PC-3 (cell line): ENCODE data around the gene SLC41A3. TPM values are rescaled to one million over a fixed set of nuclear protein-coding genes. Genes with fewer than 3 reads are reported as not detected.

Experiments
- ATAC-seq: fragments of 200-7000 bp; cut with Tn5 transposase; 2 replicates; pipeline ENCODE4 v1.9.1; 2020; ENCODE audit warnings: mild to moderate bottlenecking, moderate library complexity
- BruUV-seq: library from RNA; stranded (reverse); fragments of 400-500 nt; replicated peaks from 2 replicates; lab custom pipeline; 2021; lab: Mats Ljungman, UMichigan
- CTCF ChIA-PET: fragments of 300-600 bp; sonication (Branson Sonifier 250); formaldehyde crosslinking; loops from one replicate; lab custom pipeline; 2022; ENCODE audit warnings: antibody characterized with exemption; lab: Charles Lee
- POLR2A ChIA-PET: fragments of 300-600 bp; sonication (Branson Sonifier 250); formaldehyde crosslinking; loops from one replicate; lab custom pipeline; 2022; ENCODE audit warnings: antibody characterized with exemption; ENCODE audit not compliant: unreplicated experiment; lab: Charles Lee
- DNase-seq: peaks from one replicate; pipeline ENCODE4 v3.0.0-alpha.2; 2015
- H2AFZ ChIP-seq: fragments of 300-600 bp; sonication (generic); 2 replicates; pipeline ENCODE4 v1.6.0; 2016; ENCODE audit warnings: antibody characterized with exemption, low read length
- H3F3A ChIP-seq: fragments of 300-600 bp; sonication (generic); one replicate; pipeline ENCODE4 v1.6.0; 2017; ENCODE audit warnings: antibody characterized with exemption, low read length, control low read depth, mild to moderate bottlenecking; ENCODE audit not compliant: unreplicated experiment
- H3K27ac ChIP-seq: fragments of 300-600 bp; sonication (generic); 2 replicates; pipeline ENCODE4 v1.5.1; 2016; ENCODE audit warnings: mild to moderate bottlenecking, low read length
- H3K27me3 ChIP-seq: fragments of 300-600 bp; sonication (generic); 2 replicates; pipeline ENCODE4 v1.6.1; 2016; ENCODE audit warnings: low read length, mixed read lengths
- H3K36me3 ChIP-seq: fragments of 300-600 bp; sonication (generic); 2 replicates; pipeline ENCODE4 v1.6.1; 2016; ENCODE audit warnings: low read depth, mixed run types, low read length, mixed read lengths
- H3K4me1 ChIP-seq: fragments of 300-600 bp; sonication (generic); 2 replicates; pipeline ENCODE4 v1.5.1; 2016; ENCODE audit warnings: low read length; ENCODE audit not compliant: insufficient read depth
- H3K4me2 ChIP-seq: fragments of 300-600 bp; sonication (generic); 2 replicates; pipeline ENCODE4 v1.6.0; 2016; ENCODE audit warnings: low read length
- H3K4me3 ChIP-seq: fragments of 300-600 bp; sonication (generic); 2 replicates; pipeline ENCODE4 v1.5.1; 2016; ENCODE audit warnings: mild to moderate bottlenecking, low read length, mixed read lengths
- H3K79me2 ChIP-seq: fragments of 300-600 bp; sonication (generic); 2 replicates; pipeline ENCODE4 v1.6.1; 2017; ENCODE audit warnings: low read length, mixed read lengths
- H3K9ac ChIP-seq: fragments of 300-600 bp; sonication (generic); 2 replicates; pipeline ENCODE4 v1.6.0; 2016; ENCODE audit warnings: mild to moderate bottlenecking, low read length
- H3K9me2 ChIP-seq: fragments of 300-600 bp; sonication (generic); replicated peaks from 2 replicates; pipeline ENCODE4 v1.6.1; 2016; ENCODE audit warnings: mixed run types, low read length, mixed read lengths
- H3K9me3 ChIP-seq: fragments of 300-600 bp; sonication (generic); 2 replicates; pipeline ENCODE4 v1.6.1; 2016; ENCODE audit warnings: low read length, mixed read lengths
- H4K20me1 ChIP-seq: fragments of 300-600 bp; sonication (generic); 2 replicates; pipeline ENCODE4 v1.6.1; 2016; ENCODE audit warnings: low read length, mixed read lengths
- EZH2 ChIP-seq: fragments of 300-600 bp; sonication (generic); IDR thresholded peaks from one replicate; pipeline ENCODE4 v1.6.1; 2017; ENCODE audit warnings: antibody characterized with exemption, mild to moderate bottlenecking, low read length; ENCODE audit not compliant: unreplicated experiment
- EZH2phosphoT487 ChIP-seq: fragments of 300-600 bp; sonication (generic); IDR thresholded peaks from 2 replicates; pipeline ENCODE4 v1.6.1; 2018; ENCODE audit warnings: mild to moderate bottlenecking, antibody characterized with exemption, low read length, borderline replicate concordance
- intact Hi-C: fragments of 100-400 bp; cut with micrococcal nuclease; formaldehyde crosslinking; loops from 2 replicates; pipeline ENCODE4 v1.9.0; 2023
- total RNA-seq: library from RNA; depleted of rRNA; stranded (reverse); fragments of >200 nt; gene quantifications from 2 replicates; pipeline ENCODE4 v1.2.3, GENCODE V29; 2014
- TF ChIP-seq, protein P1 (sequence below): fragments of 300-600 bp; sonication (generic); conservative IDR thresholded peaks from 2 replicates; pipeline ENCODE4 v1.5.1; 2017; ENCODE audit warnings: antibody characterized with exemption, low read depth, mild to moderate bottlenecking, low read length

Gene SLC41A3
- total RNA-seq, 1 experiment from 2014 or later, result 29.8 TPM

- Histone ChIP-seq H3K9ac (no peak overlapping the region), H3K9me3 (no peaks in the 10 kb centered on the region), H4K20me1 (no peaks in the 10 kb centered on the region), H3K4me1 (peaks cover 8% of the 10 kb centered on the region), H3K4me2 (no peak overlapping the region), H3K9me2 (no peaks in the 10 kb centered on the region), H2AFZ (no peak overlapping the region), H3K4me3 (no peak overlapping the region), H3K27ac (no peak overlapping the region), H3F3A (no peaks in the 10 kb centered on the region), H3K79me2 (no peaks in the 10 kb centered on the region), H3K36me3 (no peaks in the 10 kb centered on the region), H3K27me3 (no peaks in the 10 kb centered on the region)
- BruUV-seq, result no TSS peak
- CTCF ChIA-PET, result no interaction called here
- no peak for TF ChIP-seq EZH2phosphoT487
- no peak for TF ChIP-seq EZH2
- TF ChIP-seq, protein P1, sequence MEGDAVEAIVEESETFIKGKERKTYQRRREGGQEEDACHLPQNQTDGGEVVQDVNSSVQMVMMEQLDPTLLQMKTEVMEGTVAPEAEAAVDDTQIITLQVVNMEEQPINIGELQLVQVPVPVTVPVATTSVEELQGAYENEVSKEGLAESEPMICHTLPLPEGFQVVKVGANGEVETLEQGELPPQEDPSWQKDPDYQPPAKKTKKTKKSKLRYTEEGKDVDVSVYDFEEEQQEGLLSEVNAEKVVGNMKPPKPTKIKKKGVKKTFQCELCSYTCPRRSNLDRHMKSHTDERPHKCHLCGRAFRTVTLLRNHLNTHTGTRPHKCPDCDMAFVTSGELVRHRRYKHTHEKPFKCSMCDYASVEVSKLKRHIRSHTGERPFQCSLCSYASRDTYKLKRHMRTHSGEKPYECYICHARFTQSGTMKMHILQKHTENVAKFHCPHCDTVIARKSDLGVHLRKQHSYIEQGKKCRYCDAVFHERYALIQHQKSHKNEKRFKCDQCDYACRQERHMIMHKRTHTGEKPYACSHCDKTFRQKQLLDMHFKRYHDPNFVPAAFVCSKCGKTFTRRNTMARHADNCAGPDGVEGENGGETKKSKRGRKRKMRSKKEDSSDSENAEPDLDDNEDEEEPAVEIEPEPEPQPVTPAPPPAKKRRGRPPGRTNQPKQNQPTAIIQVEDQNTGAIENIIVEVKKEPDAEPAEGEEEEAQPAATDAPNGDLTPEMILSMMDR, result no peak
- intact Hi-C loops, result no loop called here
- ATAC-seq (no peak), DNase-seq (no peak)
- POLR2A ChIA-PET, result no interaction called here
Observed at GRCh38 chr3:126116526-126116925, 32.6 kb upstream of the SLC41A3 start.

- BruUV-seq, result no TSS peak
- Histone ChIP-seq H3K36me3 (no peaks in the 10 kb centered on the region), H3K9ac (no peak overlapping the region), H3K9me3 (no peaks in the 10 kb centered on the region), H3F3A (no peaks in the 10 kb centered on the region), H3K4me3 (no peak overlapping the region), H3K27me3 (no peaks in the 10 kb centered on the region), H3K9me2 (no peaks in the 10 kb centered on the region), H4K20me1 (no peaks in the 10 kb centered on the region), H3K79me2 (no peaks in the 10 kb centered on the region), H3K27ac (no peak overlapping the region), H2AFZ (no peak overlapping the region), H3K4me2 (no peak overlapping the region), H3K4me1 (peaks cover 7% of the 10 kb centered on the region)
- TF ChIP-seq EZH2phosphoT487 (no peak), EZH2 (no peak)
- TF ChIP-seq, protein P1, result no peak
- ATAC-seq (no peak), DNase-seq (no peak)
- CTCF ChIA-PET, result no interaction called here
- POLR2A ChIA-PET, result no interaction called here
- intact Hi-C loops, result no loop called here
Observed at GRCh38 chr3:126114443-126115386, 30.8 kb upstream of the SLC41A3 start.
